K562 (cell line): ENCODE results near the gene FBXW11. TPM values are rescaled to one million over a fixed set of nuclear protein-coding genes. Genes with fewer than 3 reads are reported as not detected.

Source experiments
- ATAC-seq: fragments of 200-7000 bp; cut with Tn5 transposase; 3 replicates; pipeline ENCODE4 v1.9.1; 2020; ENCODE audit warnings: moderate library complexity
- BruUV-seq: library from RNA; stranded (reverse); fragments of 400-500 nt; replicated peaks from 2 replicates; lab custom pipeline; 2021; lab: Mats Ljungman, UMichigan
- CTCF ChIA-PET: fragments of 300-600 bp; formaldehyde crosslinking; extraction: SDS; loops from one replicate; lab custom pipeline; 2021; ENCODE audit warnings: low intra/inter-chr PET ratio; lab: Yijun Ruan, JAX
- POLR2A ChIA-PET: fragments of 300-600, 350-650 bp; sonication (Branson Sonifier 250); formaldehyde crosslinking; extraction: SDS; loops from one replicate; lab custom pipeline; 2021; ENCODE audit warnings: antibody characterized with exemption, inconsistent platforms; lab: Yijun Ruan, JAX
- DNase-seq, 4 experiments: peaks; one replicate each; pipeline versions ENCODE4 v3.0.0 to v3.0.0-alpha.2; 2011 to 2018; ENCODE audit warnings: low spot score in 3 of 4, mixed read lengths in 3 of 4; ENCODE audit errors: extremely low read depth in 1 of 4
- FAIRE-seq: peaks from 2 replicates; lab custom pipeline; 2011; peaks lifted over from hg19 to GRCh38; lab: Jason Lieb, UNC
- H2AFZ ChIP-seq: 2 replicates; pipeline ENCODE4 v1.6.0; 2011; ENCODE audit warnings: low read depth, low read length, control low read depth, inconsistent platforms
- H3K27ac ChIP-seq: fragments of 200-600 bp; 3 replicates; pipeline ENCODE4 v1.8.0; 2011; ENCODE audit warnings: low read depth, mild to moderate bottlenecking, control low read depth, inconsistent platforms, low read length, moderate library complexity, mixed read lengths; ENCODE audit errors: extremely low read depth
- H3K27me3 ChIP-seq, 2 experiments: fragments of 300-600 bp in 1 of 2; 2 replicates in 1 of 2; 3 replicates in 1 of 2; pipeline versions ENCODE4 v1.6.0 to v1.8.0; 2011; ENCODE audit warnings: inconsistent platforms in 2 of 2, low read length in 2 of 2, mild to moderate bottlenecking in 1 of 2, mixed read lengths in 1 of 2, moderate library complexity in 1 of 2; ENCODE audit not compliant: control insufficient read depth in 2 of 2, insufficient read depth in 2 of 2
- H3K36me3 ChIP-seq: fragments of 300-600 bp; 3 replicates; pipeline ENCODE4 v1.8.0; 2011; ENCODE audit warnings: mild to moderate bottlenecking, low read length, inconsistent platforms; ENCODE audit not compliant: control insufficient read depth, insufficient read depth
- H3K4me1 ChIP-seq, 2 experiments: fragments of 200-600 bp in 1 of 2; replicated peaks in 1 of 2; 2 replicates in 1 of 2; 3 replicates in 1 of 2; pipeline versions ENCODE4 v1.5.1 to v1.8.0; 2011; ENCODE audit warnings: inconsistent platforms in 2 of 2, low read length in 2 of 2, mild to moderate bottlenecking in 1 of 2, mixed read lengths in 1 of 2, moderate library complexity in 1 of 2; ENCODE audit not compliant: control insufficient read depth in 2 of 2, insufficient read depth in 2 of 2
- H3K4me2 ChIP-seq: 2 replicates; pipeline ENCODE4 v1.6.1; 2011; ENCODE audit warnings: low read length, control low read depth, inconsistent platforms, mixed read lengths; ENCODE audit not compliant: insufficient read depth
- H3K4me3 ChIP-seq: fragments of 200-600 bp; sonication (generic), shearing (Covaris generic); 2 replicates; pipeline ENCODE4 v1.5.1; 2016; ENCODE audit warnings: control low read depth, inconsistent platforms
- H3K79me2 ChIP-seq: fragments of 200-600 bp; 3 replicates; pipeline ENCODE4 v1.8.0; 2011; ENCODE audit warnings: low read length, inconsistent platforms; ENCODE audit not compliant: control insufficient read depth, insufficient read depth
- H3K9ac ChIP-seq, 2 experiments: 2 replicates each; pipeline versions ENCODE4 v1.6.0 to v1.6.1; 2011; ENCODE audit warnings: low read depth in 2 of 2, low read length in 2 of 2, control low read depth in 1 of 2, inconsistent platforms in 1 of 2, mild to moderate bottlenecking in 1 of 2, mixed read lengths in 1 of 2; ENCODE audit not compliant: insufficient read depth in 1 of 2
- H3K9me1 ChIP-seq: one replicate; pipeline ENCODE4 v1.6.0; 2011; ENCODE audit warnings: inconsistent platforms, mild to moderate bottlenecking, low read length, moderate library complexity; ENCODE audit not compliant: control insufficient read depth, insufficient read depth
- H3K9me3 ChIP-seq: replicated peaks from 2 replicates; pipeline ENCODE4 v1.5.1; 2011; ENCODE audit warnings: low read depth, low read length, inconsistent platforms; ENCODE audit not compliant: control insufficient read depth, insufficient read depth
- H4K20me1 ChIP-seq: replicated peaks from 2 replicates; pipeline ENCODE4 v1.6.1; 2011; ENCODE audit warnings: low read length, inconsistent platforms, mixed read lengths; ENCODE audit not compliant: control insufficient read depth, insufficient read depth
- COPS2 ChIP-seq: fragments of 450-650 bp; conservative IDR thresholded peaks from 2 replicates; pipeline ENCODE4 v1.6.1; 2016; ENCODE audit warnings: mild to moderate bottlenecking, moderate library complexity
- KDM2B ChIP-seq: fragments of 250-450 bp; sonication (Bioruptor Pico); IDR thresholded peaks from 2 replicates; pipeline ENCODE4 v1.8.0; 2021; ENCODE audit warnings: mild to moderate bottlenecking, moderate library complexity
- MBD2 ChIP-seq: sonication (generic); IDR thresholded peaks from 2 replicates; pipeline ENCODE4 v1.6.1; 2016; ENCODE audit warnings: low read depth, borderline replicate concordance
- MTA2 ChIP-seq: fragments of 450-650 bp; IDR thresholded peaks from 2 replicates; pipeline ENCODE4 v1.6.1; 2016; ENCODE audit warnings: low read depth
- SLC30A9 ChIP-seq: fragments of 250-450 bp; sonication (Bioruptor Pico); IDR thresholded peaks from 2 replicates; pipeline ENCODE4 v1.8.0; 2022; ENCODE audit warnings: mild to moderate bottlenecking, moderate library complexity
- SMARCA5 ChIP-seq: fragments of 450-650 bp; IDR thresholded peaks from 2 replicates; pipeline ENCODE4 v1.6.1; 2016
- SP2 ChIP-seq: IDR thresholded peaks from 2 replicates; pipeline ENCODE4 v1.6.1; 2011; ENCODE audit warnings: mild to moderate bottlenecking, low read depth, low read length, moderate library complexity; ENCODE audit not compliant: poor library complexity, severe bottlenecking; ENCODE audit errors: extremely low read depth
- SUPT5H ChIP-seq: fragments of 450-650 bp; IDR thresholded peaks from 2 replicates; pipeline ENCODE4 v1.6.1; 2016
- TAF15 ChIP-seq: fragments of 200-400 bp; formaldehyde crosslinking; IDR thresholded peaks from 2 replicates; pipeline ENCODE4 v1.6.1; 2017; ENCODE audit warnings: mild to moderate bottlenecking, low read depth, low read length, moderate library complexity
- ZNF121 ChIP-seq: sonication (generic); formaldehyde crosslinking; conservative IDR thresholded peaks from 2 replicates; pipeline ENCODE4 v1.8.0; 2022; ENCODE audit warnings: missing genetic modification reagents
- ZNF165 ChIP-seq: fragments of 250-450 bp; sonication (Bioruptor Pico); IDR thresholded peaks from 2 replicates; pipeline ENCODE4 v1.4.0; 2020; ENCODE audit warnings: borderline replicate concordance
- ZNF24 ChIP-seq: fragments of 450-650 bp; IDR thresholded peaks from 2 replicates; pipeline ENCODE4 v1.6.1; 2016
- ZNF316 ChIP-seq: fragments of 450-650 bp; IDR thresholded peaks from 2 replicates; pipeline ENCODE4 v1.6.1; 2016
- ZNF347 ChIP-seq: fragments of 450-650 bp; formaldehyde crosslinking; IDR thresholded peaks from 2 replicates; pipeline ENCODE4 v1.4.0; 2020; ENCODE audit warnings: low read depth, mild to moderate bottlenecking, moderate library complexity
- ZNF41 ChIP-seq: fragments of 250-450 bp; sonication (Bioruptor Pico); conservative IDR thresholded peaks from 2 replicates; pipeline ENCODE4 v1.4.0; 2020; ENCODE audit warnings: mild to moderate bottlenecking
- ZNF778 ChIP-seq: fragments of 450-650 bp; formaldehyde crosslinking; IDR thresholded peaks from 2 replicates; pipeline ENCODE4 v1.4.0; 2020; ENCODE audit warnings: mild to moderate bottlenecking, moderate library complexity
- in situ Hi-C: fragments of 300-500 bp; cut with MboI; formaldehyde crosslinking; loops from 4 replicates; pipeline ENCODE4 v1.15.0; 2018; ENCODE audit warnings: inconsistent platforms, mixed read lengths
- intact Hi-C: fragments of 100-400 bp; cut with micrococcal nuclease; formaldehyde crosslinking; loops from 2 replicates; pipeline ENCODE4 v1.14.2; 2022
- polyA plus RNA-seq, 8 experiments: library from polyadenylated mRNA; depleted of rRNA in 4 of 8; stranded (reverse) in 5 of 8; unstranded in 3 of 8; fragments of >200 nt; fragmentation: Nextera tagmentation in 2 of 8; fragmentation: Illumina TruSeq in 1 of 8; extraction: Ambion mirVana in 2 of 8; extraction: Trizol in 1 of 8; gene quantifications; 2 replicates each; pipeline versions ENCODE4 v1.2.1 to v1.2.3, GENCODE V29; 2011 to 2014; ENCODE audit warnings: inconsistent platforms in 1 of 8, missing spikeins in 1 of 8
- total RNA-seq, 7 experiments: library from RNA; depleted of rRNA in 6 of 7; stranded (reverse); fragments of >200 nt in 6 of 7; fragmentation: Illumina TruSeq in 2 of 7; extraction: Trizol in 2 of 7; gene quantifications; 2 replicates each; pipeline versions ENCODE4 v1.2.1 to v1.2.3, GENCODE V29; 2011 to 2021; ENCODE audit warnings: low replicate concordance in 1 of 7
- TF ChIP-seq, protein P1 (sequence below): fragments of 250-450 bp; sonication (Bioruptor Pico); IDR thresholded peaks from 2 replicates; pipeline ENCODE4 v1.4.0; 2020; ENCODE audit warnings: mild to moderate bottlenecking, moderate library complexity
- TF ChIP-seq, protein P2 (sequence below): fragments of 450-650 bp; formaldehyde crosslinking; IDR thresholded peaks from 2 replicates; pipeline ENCODE4 v1.4.0; 2020; ENCODE audit warnings: mild to moderate bottlenecking
- TF ChIP-seq, protein P3 (sequence below): fragments of 250-450 bp; sonication (Bioruptor Pico); IDR thresholded peaks from 2 replicates; pipeline ENCODE4 v1.4.0; 2020; ENCODE audit warnings: mild to moderate bottlenecking
- TF ChIP-seq, protein P4 (sequence below): fragments of 250-450 bp; sonication (Bioruptor Pico); IDR thresholded peaks from 2 replicates; pipeline ENCODE4 v1.6.1; 2021; ENCODE audit warnings: mild to moderate bottlenecking

Gene FBXW11
- total and polyA plus RNA-seq, 9 of the 15 experiments (the other 6 are each of a cell fraction or from before 2014, with no cell fraction given) = 3.0 to 28.6 (median 23.6) TPM

DNA sequence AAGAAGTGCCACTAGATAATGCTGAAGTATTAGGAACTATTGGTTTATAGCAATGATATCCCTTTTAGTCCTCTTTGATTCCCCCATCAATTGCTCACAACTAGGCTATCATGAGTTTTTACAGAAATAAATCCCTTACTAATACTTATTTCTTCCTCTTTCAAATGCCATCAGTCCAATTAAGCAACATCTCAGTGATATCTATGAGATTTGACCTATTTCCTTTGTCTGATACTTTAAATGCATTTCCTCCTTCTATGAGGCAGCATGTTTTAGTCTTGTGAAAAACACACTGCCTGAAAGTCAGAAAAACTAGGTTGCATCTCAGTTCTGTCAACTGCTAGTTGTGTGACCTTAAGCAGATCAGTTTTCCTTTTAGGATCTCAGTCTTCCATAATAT, 101.6 kb downstream of the FBXW11 start:
- Histone ChIP-seq H3K4me2 (no peak overlapping the region), H3K9me3 (no peaks in the 10 kb centered on the region), H2AFZ (no peak overlapping the region), H3K27ac (no peak overlapping the region), H3K9me1 (no peaks in the 10 kb centered on the region), H3K4me1 (no peaks in the 10 kb centered on the region), H3K27me3 (no peaks in the 10 kb centered on the region), H3K36me3 (peaks cover 8% of the 10 kb centered on the region; the same call in 1 of the 3 replicates), H3K9ac (no peak overlapping the region), H4K20me1 (peaks cover 9% of the 10 kb centered on the region), H3K4me3 (no peak overlapping the region), H3K79me2 (no peaks in the 10 kb centered on the region)
- intact Hi-C loops (loop anchor here (5.0 kb wide), 1 partner anchor 418 kb away; no protein-coding TSS in a partner anchor), in situ Hi-C loops (loop anchor here (5.0 kb wide), 1 partner anchor 488 kb away; the partner anchor contains the start of gene FGF18)
- TF ChIP-seq KDM2B (CRISPR knock-in tag) (no peak), SMARCA5 (no peak), MTA2 (no peak), ZNF778 (CRISPR knock-in tag) (no peak), ZNF41 (CRISPR knock-in tag) (no peak), ZNF347 (CRISPR knock-in tag) (no peak), SLC30A9 (CRISPR knock-in tag) (no peak), SP2 (no peak), COPS2 (no peak), ZNF121 (CRISPR knock-in tag) (no peak), ZNF316 (no peak), ZNF24 (no peak), SUPT5H (no peak), TAF15 (no peak), MBD2 (no peak), ZNF165 (CRISPR knock-in tag) (no peak)
- TF ChIP-seq, protein P1, sequence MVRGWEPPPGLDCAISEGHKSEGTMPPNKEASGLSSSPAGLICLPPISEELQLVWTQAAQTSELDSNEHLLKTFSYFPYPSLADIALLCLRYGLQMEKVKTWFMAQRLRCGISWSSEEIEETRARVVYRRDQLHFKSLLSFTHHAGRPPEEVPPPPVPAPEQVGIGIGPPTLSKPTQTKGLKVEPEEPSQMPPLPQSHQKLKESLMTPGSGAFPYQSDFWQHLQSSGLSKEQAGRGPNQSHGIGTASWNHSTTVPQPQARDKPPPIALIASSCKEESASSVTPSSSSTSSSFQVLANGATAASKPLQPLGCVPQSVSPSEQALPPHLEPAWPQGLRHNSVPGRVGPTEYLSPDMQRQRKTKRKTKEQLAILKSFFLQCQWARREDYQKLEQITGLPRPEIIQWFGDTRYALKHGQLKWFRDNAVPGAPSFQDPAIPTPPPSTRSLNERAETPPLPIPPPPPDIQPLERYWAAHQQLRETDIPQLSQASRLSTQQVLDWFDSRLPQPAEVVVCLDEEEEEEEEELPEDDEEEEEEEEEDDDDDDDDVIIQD (CRISPR knock-in tag) = no peak
- TF ChIP-seq, protein P2, sequence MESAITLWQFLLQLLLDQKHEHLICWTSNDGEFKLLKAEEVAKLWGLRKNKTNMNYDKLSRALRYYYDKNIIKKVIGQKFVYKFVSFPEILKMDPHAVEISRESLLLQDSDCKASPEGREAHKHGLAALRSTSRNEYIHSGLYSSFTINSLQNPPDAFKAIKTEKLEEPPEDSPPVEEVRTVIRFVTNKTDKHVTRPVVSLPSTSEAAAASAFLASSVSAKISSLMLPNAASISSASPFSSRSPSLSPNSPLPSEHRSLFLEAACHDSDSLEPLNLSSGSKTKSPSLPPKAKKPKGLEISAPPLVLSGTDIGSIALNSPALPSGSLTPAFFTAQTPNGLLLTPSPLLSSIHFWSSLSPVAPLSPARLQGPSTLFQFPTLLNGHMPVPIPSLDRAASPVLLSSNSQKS (CRISPR knock-in tag) = no peak
- TF ChIP-seq, protein P3, sequence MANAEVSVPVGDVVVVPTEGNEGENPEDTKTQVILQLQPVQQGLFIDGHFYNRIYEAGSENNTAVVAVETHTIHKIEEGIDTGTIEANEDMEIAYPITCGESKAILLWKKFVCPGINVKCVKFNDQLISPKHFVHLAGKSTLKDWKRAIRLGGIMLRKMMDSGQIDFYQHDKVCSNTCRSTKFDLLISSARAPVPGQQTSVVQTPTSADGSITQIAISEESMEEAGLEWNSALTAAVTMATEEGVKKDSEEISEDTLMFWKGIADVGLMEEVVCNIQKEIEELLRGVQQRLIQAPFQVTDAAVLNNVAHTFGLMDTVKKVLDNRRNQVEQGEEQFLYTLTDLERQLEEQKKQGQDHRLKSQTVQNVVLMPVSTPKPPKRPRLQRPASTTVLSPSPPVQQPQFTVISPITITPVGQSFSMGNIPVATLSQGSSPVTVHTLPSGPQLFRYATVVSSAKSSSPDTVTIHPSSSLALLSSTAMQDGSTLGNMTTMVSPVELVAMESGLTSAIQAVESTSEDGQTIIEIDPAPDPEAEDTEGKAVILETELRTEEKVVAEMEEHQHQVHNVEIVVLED (CRISPR knock-in tag) = no peak
- TF ChIP-seq, protein P4, sequence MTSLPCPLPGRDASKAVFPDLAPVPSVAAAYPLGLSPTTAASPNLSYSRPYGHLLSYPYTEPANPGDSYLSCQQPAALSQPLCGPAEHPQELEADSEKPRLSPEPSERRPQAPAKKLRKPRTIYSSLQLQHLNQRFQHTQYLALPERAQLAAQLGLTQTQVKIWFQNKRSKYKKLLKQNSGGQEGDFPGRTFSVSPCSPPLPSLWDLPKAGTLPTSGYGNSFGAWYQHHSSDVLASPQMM (CRISPR knock-in tag) = no peak
- DNase-seq = no peak
- ChIA-PET POLR2A (no interaction called here), CTCF (no interaction called here)
- no peak for ATAC-seq
- no peak for FAIRE-seq
- BruUV-seq = no TSS peak
